ENCODE data around the gene C3orf85.
"Not testable (repeated sequence)": the region's sequence is repeated elsewhere in the genome, so short reads cannot be mapped to it uniquely, and the experiment has no call there.

The C3orf85 gene, protein sequence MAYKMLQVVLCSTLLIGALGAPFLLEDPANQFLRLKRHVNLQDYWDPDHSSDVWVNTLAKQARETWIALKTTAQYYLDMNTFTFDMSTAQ

DNA sequence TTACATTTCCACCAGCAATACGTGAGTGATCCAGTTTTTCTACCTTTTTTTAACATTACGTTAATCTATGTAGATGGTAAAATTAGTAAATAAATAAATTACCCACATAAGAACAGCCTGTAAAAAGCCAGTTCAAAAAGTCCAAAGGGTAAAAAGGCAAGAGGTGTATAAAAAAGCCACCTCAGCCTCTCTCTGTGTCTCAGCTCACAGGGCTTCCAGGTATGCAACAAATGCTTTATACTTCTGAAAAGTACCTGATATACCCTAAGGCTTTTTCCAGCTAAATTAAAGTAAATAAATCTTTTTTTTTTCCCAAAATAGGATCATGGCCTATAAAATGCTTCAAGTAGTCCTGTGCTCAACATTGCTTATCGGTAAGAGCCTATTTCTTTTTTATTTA lies at the start of gene C3orf85:
TSS of gene C3orf85 (plus strand) at position 197 of the 400 bp plus-strand sequence. CDS start at position 326, 129 bp downstream.
- in situ Hi-C loops (cut with MboI; ENCODE audit: low pct_unique_long_range_greater_than_20kb, low sequenced_read_pairs) = no loop called here
- DNase-seq = no peak

DNA sequence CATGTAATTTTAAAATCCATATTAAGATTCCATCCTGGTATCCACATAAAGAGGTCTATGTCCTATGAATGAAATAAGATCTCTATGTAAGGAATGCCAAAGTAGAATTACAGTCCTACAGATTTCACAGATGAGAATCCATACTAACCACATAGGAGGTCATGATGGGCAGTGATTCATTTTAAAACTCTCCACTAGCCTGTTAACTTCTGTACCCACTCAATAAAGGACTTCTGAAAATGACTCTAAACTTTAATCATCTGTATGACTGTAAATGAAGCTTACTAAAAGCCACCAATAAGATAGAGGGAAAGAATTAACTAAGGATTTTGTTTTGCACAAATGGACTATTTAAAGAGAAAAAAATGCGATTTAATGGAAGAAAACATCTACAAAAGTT lies 47.3 kb upstream of the C3orf85 start:
- no peak for DNase-seq
- in situ Hi-C loops (cut with MboI; ENCODE audit: low pct_unique_long_range_greater_than_20kb, low sequenced_read_pairs) = no loop called here

DNA sequence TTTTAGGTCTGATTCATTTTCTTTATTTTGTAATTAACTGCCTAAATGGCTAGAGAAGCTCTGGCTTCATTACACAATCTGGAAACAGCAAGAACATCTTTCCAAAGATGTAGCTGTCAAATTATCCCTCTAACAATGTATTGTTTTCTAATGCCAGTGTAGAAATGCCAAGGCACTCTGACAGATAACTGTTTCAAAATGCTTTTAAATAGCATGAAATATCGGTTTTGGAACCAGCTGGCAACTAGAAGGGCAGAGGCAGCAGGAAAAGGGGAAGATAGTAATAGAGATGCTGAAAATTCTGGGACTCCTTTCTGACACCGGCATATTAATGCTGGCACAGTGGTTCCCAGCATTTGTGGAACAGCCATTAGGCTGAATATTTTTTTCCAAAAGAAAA lies 44.7 kb upstream of the C3orf85 start:
- DNase-seq = no peak
- in situ Hi-C loops (cut with MboI; ENCODE audit: low pct_unique_long_range_greater_than_20kb, low sequenced_read_pairs) = no loop called here

DNA sequence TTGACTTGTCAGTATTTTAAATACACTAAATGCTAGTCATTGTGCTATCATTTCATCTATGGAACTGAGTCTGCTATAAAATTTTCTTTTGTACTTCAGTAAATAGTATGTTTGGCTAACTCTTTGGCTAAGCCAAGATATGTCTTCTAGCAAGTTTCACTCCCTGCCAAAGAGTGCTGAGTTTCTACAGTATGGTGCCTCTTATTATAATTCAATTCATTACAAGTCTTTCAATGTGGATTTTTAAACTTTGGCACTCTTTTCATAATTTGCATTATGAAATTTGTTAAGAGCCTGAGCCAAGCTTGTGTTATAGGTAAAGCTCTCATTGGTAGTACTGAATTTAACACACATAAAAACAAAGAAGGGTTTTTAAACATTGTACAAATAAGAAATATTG lies 43.0 kb upstream of the C3orf85 start:
- in situ Hi-C loops (cut with MboI; ENCODE audit: low pct_unique_long_range_greater_than_20kb, low sequenced_read_pairs) = no loop called here
- no peak for DNase-seq

DNA sequence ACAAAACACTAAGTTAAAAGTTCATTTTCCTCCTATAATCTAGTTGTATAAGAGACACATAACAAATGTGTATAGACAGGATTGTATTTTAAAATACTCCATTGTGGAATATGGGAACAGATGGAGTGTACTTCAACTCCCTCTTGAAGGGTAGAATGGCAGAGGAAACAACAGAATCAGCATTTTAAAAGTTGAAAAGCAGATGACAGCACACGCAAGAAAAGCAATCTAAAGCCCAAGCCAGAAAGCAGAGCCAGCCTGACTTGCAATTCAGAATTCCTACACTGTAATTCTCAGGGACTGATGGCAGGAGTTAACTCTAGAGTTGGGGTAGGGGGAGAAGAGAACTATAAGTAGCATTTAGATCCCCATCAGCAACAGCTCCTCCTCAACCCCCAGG lies 41.4 kb upstream of the C3orf85 start:
- in situ Hi-C loops (cut with MboI; ENCODE audit: low pct_unique_long_range_greater_than_20kb, low sequenced_read_pairs) = no loop called here
- no peak for DNase-seq

DNA sequence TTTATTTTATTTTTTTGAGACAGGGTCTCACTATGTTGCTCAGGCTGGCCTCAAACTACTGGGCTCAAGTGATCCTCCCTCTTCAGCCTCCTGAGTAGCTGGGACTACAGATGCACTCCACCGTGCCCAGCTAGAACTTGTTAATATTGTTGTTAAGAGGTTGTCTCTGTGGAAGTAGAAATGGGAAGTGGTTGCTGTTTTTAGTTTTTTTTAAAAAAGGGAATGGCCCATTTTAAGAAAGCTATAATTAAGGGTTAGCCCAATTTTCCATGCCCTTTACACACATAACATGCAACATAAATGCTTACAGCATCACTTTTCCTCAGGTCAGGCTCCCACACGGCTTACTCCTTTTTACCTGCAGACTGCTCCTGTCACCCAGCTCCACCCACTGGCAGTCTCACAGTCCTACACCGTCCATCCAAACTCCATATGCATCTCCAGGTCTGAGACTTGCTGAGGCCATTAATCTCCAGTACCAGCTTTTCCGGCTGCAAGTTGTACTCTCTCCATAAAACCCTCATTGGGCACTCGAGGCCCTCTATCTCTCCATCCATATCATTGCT lies 38.4 kb upstream of the C3orf85 start:
- in situ Hi-C loops (cut with MboI; ENCODE audit: low pct_unique_long_range_greater_than_20kb, low sequenced_read_pairs) = no loop called here
- DNase-seq = no peak

DNA sequence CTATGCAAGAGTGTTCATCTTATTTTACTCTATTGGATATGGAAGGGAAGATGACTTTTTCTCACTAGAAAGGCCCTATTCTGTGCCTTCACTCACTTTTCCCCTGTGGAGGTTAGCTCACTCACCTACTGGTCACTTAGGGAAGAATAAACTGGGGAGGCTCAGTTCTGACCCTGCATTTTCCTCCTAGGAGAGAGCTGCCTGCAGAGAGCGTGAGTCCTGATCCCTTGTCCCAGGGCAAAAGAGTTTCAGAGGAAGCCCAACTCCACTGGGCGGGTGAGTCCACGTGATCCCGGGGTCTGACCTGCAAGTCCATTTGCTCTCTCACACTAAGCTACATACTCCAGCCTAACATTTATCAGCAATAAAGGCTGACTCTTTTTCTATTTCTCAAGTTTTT lies 26.9 kb upstream of the C3orf85 start:
- DNase-seq = no peak
- in situ Hi-C loops (cut with MboI; ENCODE audit: low pct_unique_long_range_greater_than_20kb, low sequenced_read_pairs) = no loop called here

DNA sequence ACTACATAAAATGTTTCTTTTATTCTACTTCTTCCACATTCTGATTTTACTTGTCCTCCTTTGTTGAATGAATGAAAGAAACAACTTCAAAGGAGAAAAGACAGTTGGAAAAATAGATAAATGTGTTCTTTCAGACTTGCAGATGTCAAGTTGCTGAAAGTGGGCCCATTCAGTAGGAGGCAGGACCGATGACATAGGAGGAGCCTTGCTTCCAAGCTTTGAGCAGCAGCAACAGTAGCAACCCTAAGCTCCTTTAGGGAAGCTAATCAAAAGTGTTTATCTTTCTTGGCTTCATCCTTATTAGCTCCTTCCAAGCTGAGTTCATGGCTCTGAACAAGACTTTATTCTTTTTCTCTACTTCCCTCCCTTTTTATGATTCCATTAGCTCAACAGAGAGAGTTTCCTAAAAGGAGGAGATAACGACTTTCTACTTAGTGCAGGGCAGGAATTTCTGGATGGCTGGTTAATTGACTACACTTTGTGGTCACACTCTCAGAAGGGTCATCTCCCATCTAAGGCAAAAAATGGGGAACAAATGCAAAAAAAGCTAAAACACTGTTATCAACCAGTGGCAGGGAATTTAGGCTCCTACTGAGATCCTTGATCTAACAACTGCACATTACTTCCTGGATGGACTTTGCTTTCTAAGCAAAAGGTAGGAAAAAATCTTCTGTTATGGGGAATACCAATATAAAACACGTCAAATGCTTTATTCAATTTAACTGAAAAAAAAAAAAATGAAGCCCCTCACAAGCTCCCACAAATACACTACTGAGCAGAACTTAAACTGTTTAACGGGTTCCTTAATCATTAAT lies 23.4 kb upstream of the C3orf85 start:
- DNase-seq = no peak
- in situ Hi-C loops (cut with MboI; ENCODE audit: low pct_unique_long_range_greater_than_20kb, low sequenced_read_pairs) = no loop called here

DNA sequence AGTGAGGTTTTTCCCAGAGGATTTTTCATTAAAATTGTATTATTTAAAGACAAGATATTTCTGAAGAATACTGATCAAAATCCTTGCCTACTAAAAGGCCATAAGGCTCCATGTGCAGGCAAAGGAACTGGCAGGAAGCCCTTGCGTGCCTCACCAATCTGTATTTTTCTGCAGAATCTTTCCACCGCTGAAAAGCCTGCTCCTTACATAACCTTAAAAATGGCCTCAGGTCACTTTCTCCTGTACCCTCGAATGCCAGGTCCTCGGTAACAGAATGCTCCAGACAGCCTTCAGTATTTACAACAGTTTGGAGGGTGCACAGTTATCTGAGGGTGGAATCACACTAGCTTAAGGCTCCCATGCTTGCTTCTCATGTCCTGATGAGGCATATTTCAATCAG lies 21.8 kb upstream of the C3orf85 start:
- in situ Hi-C loops (cut with MboI; ENCODE audit: low pct_unique_long_range_greater_than_20kb, low sequenced_read_pairs) = no loop called here
- no peak for DNase-seq

DNA sequence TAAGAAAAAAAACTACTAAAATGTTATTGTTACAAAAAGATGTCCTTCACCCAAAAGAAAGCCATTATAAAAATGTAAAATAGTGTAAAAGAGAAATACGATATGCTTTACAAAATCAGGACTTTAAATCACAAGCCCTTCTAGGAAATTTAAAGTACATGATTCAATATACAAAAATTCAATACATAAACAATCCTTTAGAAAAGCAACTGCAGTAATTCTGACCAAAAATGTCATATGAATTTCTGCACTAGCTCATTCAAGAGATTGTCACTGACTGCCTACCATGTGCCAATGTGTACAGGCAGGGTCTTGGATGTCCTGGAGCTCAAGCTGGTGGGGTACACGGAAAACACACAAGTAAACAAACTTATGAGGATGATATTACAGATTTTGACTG lies 21.1 kb upstream of the C3orf85 start:
- no peak for DNase-seq
- in situ Hi-C loops (cut with MboI; ENCODE audit: low pct_unique_long_range_greater_than_20kb, low sequenced_read_pairs) = no loop called here

DNA sequence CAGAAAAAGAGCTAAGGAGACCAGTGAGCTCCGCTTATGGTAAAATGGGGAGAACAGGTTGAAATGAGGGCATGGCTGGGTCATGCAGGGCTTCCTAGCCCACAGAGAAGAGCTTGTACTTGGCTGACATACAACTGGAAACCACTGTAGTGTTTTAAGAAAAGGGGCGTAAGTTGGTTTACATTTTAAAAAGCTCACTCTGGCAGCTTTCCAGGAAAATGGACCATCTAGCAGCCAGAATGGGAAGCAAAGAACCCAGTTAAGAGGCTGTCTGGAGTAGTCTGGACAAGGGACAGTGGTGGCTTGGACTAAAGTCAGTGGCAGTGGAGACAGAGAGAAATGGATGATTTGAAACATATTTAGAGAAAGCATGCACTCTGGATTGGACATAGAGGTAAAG lies 20.5 kb upstream of the C3orf85 start:
- in situ Hi-C loops (cut with MboI; ENCODE audit: low pct_unique_long_range_greater_than_20kb, low sequenced_read_pairs) = no loop called here

DNA sequence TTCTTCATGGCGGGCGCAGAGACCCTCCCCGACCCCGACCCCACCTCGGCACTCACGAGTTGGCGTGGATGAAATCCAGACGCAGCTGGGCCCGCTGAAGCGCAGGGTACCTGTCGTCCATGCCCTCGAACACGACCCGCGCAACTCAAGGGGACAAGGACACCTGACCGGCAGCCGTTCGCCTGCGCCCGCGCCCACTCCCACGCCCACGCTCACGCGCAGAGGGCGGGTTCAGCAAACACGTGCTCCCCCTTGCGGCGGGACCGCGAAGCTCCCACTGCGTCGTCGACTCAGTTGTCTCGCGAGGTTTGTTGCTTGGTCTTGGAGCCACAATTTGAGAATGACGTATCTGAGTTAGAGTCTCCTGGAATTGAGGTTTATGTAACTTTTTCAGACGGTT lies 18.6 kb upstream of the C3orf85 start, which contains the start of gene MORC1:
TSS of gene MORC1 (minus strand) at position 196 of the 400 bp plus-strand sequence. CDS start at position 121, 75 bp downstream.
- in situ Hi-C loops (cut with MboI; ENCODE audit: low pct_unique_long_range_greater_than_20kb, low sequenced_read_pairs) = no loop called here
- DNase-seq = no peak

More for the DNA sequence above, 20.5 kb upstream of the C3orf85 start:
- no peak for DNase-seq

DNA sequence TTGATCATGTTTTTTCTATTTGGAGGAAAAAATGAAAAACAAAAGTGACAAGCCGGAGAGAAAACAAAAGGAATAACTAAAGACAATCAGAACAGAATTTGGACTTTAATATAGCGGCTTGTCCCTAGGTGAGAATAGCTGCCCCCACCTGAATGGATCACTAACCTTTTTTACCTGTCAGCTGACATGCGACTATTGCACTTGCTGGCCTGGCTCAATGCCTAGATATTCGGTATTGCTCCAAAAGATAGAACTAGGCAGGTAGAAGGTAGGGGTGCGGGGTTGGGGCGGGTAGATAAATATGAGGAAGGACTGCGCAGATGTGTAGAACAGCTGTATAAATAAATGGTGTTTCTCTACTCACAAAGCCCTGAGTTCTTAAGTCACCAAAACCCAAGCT lies 17.9 kb upstream of the C3orf85 start:
- DNase-seq = no peak
- in situ Hi-C loops (cut with MboI; ENCODE audit: low pct_unique_long_range_greater_than_20kb, low sequenced_read_pairs) = no loop called here

DNA sequence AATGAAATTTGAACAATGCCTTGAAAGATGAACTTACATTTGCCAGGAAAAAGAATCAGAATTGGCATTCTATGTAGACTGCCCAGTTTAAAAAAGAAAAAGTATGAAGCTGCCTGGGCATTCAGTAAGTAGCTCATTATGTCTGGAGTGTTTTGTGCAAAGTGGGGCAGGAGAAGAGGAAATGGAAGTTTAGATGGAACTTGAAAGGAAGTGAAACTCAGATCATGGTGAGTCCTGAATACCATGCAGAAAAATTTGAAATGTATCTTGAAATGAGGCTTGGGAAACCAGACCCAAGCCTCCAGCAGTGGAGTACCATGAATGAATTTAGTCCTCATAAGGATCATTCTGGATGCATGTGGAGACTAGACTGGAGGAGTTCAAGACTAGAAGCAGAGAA lies 13.8 kb upstream of the C3orf85 start:
- in situ Hi-C loops (cut with MboI; ENCODE audit: low pct_unique_long_range_greater_than_20kb, low sequenced_read_pairs) = no loop called here
- no peak for DNase-seq

DNA sequence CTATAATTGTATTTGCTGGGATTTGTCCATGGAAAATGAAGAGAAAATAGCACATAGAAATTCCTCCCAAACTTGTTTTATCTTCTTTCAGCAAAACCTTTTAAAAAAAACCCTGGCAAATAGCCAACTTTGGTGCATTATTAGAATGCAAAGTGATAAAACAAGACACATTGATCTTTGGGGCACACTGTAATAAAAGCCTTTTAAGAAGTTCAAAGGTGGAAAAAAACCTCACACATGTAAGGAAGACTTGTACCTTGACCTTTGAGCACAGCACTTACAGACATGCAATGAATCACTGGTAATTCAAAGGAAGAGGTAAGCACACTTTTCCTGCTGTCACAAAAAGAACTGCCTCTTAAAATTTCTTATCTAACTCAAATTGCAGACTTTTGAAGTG lies 10.6 kb upstream of the C3orf85 start:
- in situ Hi-C loops (cut with MboI; ENCODE audit: low pct_unique_long_range_greater_than_20kb, low sequenced_read_pairs) = no loop called here
- DNase-seq = no peak

DNA sequence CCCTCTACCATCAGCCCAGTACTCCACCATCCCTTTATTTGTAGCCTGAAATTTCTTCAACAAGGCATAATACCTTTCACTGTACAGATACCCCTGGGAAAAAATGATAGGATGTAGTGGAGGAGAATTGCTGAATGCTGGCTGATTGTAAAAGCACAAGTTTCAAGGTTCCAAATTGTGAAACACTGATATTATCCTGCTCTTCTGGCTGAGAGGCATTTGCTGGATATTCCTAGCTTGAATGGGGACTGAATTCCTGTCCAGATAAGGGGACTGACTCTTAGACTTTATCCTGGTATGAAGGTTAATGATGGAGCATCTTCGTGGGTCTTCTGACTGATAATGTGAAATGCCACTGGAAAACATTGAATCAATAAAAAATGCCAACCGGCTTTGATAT lies 9.0 kb upstream of the C3orf85 start:
- DNase-seq = no peak
- in situ Hi-C loops (cut with MboI; ENCODE audit: low pct_unique_long_range_greater_than_20kb, low sequenced_read_pairs) = no loop called here

DNA sequence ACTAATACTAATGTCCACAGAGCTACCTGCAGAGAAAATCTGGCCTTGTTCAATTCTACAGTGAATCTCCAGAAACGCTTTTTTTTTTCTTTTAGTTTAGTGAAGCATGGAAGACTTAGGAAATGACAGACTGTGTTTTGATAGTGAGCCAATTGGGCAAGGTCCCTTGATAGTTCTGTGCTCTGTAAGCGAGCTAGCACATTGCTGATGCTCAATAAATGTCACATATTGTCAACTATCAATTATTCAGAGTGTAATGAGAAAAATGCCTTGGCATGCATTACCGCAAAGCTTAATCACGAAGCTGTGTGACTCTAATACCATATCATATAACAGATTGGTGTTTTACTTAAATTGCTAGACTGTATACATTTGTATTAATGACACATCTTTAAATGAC lies 5.2 kb upstream of the C3orf85 start:
- in situ Hi-C loops (cut with MboI; ENCODE audit: low pct_unique_long_range_greater_than_20kb, low sequenced_read_pairs) = no loop called here
- DNase-seq = no peak

DNA sequence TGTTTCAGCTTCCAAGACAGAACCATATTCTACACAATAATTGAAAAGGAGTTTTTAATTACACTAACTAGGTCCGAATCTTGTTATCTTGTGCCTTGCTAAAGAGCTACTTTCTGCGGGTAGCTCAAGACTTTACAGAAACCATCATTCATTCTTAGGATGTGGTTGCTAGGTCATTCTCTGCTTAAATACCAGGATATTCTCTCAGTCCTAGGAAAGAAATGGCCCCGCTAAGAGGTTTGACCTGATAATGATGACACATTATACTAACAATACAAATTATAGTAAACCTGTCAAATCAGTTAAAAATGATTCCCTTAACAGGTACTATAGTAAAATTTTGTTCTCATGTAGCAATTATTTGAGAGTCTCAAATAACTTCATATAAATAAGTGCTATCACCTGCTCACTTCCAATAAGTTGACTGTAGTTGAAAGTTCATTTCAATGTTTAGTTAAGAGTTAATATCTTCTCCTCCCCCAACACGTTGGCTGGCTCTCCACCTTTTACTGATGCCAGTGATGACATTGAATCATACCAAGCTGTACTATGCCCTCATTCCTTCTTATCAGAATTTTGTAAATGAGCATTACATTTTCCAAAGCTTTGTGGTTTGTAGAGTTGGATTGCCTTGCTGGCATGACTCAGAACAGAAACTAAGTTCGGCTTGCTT lies 3.6 kb upstream of the C3orf85 start:
- no peak for DNase-seq
- in situ Hi-C loops (cut with MboI; ENCODE audit: low pct_unique_long_range_greater_than_20kb, low sequenced_read_pairs) = no loop called here

DNA sequence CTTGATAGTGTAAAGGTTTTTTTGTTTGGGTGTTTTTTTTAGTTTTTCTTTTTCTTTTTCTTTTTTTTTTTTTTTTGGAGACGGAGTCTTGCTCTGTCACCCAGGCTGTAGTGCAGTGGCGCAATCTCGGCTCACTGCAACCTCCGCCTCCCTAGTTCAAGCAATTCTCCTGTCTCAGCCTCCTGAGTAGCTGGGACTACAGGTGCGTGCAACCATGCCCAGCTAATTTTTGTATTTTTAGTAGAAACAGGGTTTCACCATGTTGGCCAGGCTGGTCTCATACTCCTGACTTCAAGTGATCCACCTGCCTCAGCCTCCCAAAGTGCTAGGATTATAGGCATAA lies 3.1 kb upstream of the C3orf85 start:
- in situ Hi-C loops (cut with MboI; ENCODE audit: low pct_unique_long_range_greater_than_20kb, low sequenced_read_pairs); DNase-seq: not testable (repeated sequence)

DNA sequence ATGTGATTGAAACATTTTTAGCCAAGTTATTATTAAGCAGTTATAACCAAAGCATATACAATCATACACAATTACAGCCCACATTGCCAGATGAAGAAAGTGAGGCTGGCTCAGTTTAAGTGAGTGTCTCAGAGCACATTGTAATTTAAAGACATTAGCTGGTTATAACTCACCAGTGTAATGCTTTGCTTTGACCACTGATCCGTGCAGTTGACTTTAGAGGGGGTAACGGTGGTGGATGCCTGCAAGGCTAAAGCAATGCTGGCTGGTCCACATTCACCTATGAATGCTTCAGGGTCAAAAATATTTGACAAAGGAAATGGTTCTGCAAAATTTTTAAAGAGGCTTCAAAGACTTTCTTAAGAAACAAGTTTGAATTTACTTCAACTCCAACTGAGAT lies 1.2 kb downstream of the C3orf85 start:
- in situ Hi-C loops (cut with MboI; ENCODE audit: low pct_unique_long_range_greater_than_20kb, low sequenced_read_pairs) = no loop called here
- DNase-seq = no peak

Measured in KBM-7 (cell line).